ENCODE results near the gene RPS19. TPM values are rescaled to one million over a fixed set of nuclear protein-coding genes. Genes with fewer than 3 reads are reported as not detected.

RPS19 gene
- total RNA-seq, 1 donor from 2014 or later: 3,144 TPM

GRCh38 chr19:41895745-41896580, 35.9 kb downstream of the RPS19 start:
- intact Hi-C loops (cut with micrococcal nuclease): no loop called here

GRCh38 chr19:41896581-41896942, 36.5 kb downstream of the RPS19 start:
- intact Hi-C loops (cut with micrococcal nuclease): no loop called here

- intact Hi-C loops (cut with micrococcal nuclease): no loop called here
Measured at GRCh38 chr19:41897181-41897580, 37.1 kb downstream of the RPS19 start.

- intact Hi-C loops (cut with micrococcal nuclease): no loop called here
Measured at GRCh38 chr19:41897820-41898219, 37.8 kb downstream of the RPS19 start.

GRCh38 chr19:41898235-41898634, 38.2 kb downstream of the RPS19 start:
- intact Hi-C loops (cut with micrococcal nuclease): no loop called here

GRCh38 chr19:41901707-41902360, 41.8 kb downstream of the RPS19 start:
- intact Hi-C loops (cut with micrococcal nuclease): no loop called here

GRCh38 chr19:41902594-41902993, 42.5 kb downstream of the RPS19 start:
- intact Hi-C loops (cut with micrococcal nuclease): no loop called here

- intact Hi-C loops (cut with micrococcal nuclease): no loop called here
Measured at GRCh38 chr19:41903193-41903953, 43.3 kb downstream of the RPS19 start.

- intact Hi-C loops (cut with micrococcal nuclease): no loop called here
Measured at GRCh38 chr19:41904118-41904870, 44.2 kb downstream of the RPS19 start.

- intact Hi-C loops (cut with micrococcal nuclease): no loop called here
Measured at GRCh38 chr19:41905273-41906002, 45.4 kb downstream of the RPS19 start.

- intact Hi-C loops (cut with micrococcal nuclease): no loop called here
Measured at GRCh38 chr19:41906271-41906670, 46.2 kb downstream of the RPS19 start.

- intact Hi-C loops (cut with micrococcal nuclease): no loop called here
Measured at GRCh38 chr19:41906916-41907680, 47.0 kb downstream of the RPS19 start.

- intact Hi-C loops (cut with micrococcal nuclease): no loop called here
Measured at GRCh38 chr19:41907994-41908615, 48.0 kb downstream of the RPS19 start.

GRCh38 chr19:41908724-41909464, 48.8 kb downstream of the RPS19 start:
- intact Hi-C loops (cut with micrococcal nuclease): no loop called here

- intact Hi-C loops (cut with micrococcal nuclease): no loop called here
Measured at GRCh38 chr19:41909706-41910105, 49.7 kb downstream of the RPS19 start.

- intact Hi-C loops (cut with micrococcal nuclease): no loop called here
Measured at GRCh38 chr19:41910240-41910991, 50.4 kb downstream of the RPS19 start.

- intact Hi-C loops (cut with micrococcal nuclease): no loop called here
Measured at GRCh38 chr19:41910992-41911888, 51.2 kb downstream of the RPS19 start.

All from T-helper 1 cell treated with Interleukin-12 subunit alpha and Interleukin-12 subunit beta and Interleukin-4 antibody, amounts not matched to agents 30 ng/mL and 1 ng/mL, for 36 hours (primary cell).